ENCODE results near the gene CCDC40.

- TF ChIP-seq, protein P1, sequence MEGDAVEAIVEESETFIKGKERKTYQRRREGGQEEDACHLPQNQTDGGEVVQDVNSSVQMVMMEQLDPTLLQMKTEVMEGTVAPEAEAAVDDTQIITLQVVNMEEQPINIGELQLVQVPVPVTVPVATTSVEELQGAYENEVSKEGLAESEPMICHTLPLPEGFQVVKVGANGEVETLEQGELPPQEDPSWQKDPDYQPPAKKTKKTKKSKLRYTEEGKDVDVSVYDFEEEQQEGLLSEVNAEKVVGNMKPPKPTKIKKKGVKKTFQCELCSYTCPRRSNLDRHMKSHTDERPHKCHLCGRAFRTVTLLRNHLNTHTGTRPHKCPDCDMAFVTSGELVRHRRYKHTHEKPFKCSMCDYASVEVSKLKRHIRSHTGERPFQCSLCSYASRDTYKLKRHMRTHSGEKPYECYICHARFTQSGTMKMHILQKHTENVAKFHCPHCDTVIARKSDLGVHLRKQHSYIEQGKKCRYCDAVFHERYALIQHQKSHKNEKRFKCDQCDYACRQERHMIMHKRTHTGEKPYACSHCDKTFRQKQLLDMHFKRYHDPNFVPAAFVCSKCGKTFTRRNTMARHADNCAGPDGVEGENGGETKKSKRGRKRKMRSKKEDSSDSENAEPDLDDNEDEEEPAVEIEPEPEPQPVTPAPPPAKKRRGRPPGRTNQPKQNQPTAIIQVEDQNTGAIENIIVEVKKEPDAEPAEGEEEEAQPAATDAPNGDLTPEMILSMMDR (IDR thresholded peaks at IDR 0.05), result peak; percentile 97 to 98 (median 98)
- TF ChIP-seq POLR2A (IDR thresholded peaks at IDR 0.05), result no peak
- TF ChIP-seq POLR2AphosphoS5 (IDR thresholded peaks at IDR 0.05), result peak; percentile 45 to 64 (median 55)
Measured at GRCh38 chr17:80008383-80008840, 28.0 kb upstream of the CCDC40 start.
